ENCODE results near the gene PARK7.
A peak's percentile ranks its signal among the peaks of the same experiment; 100 is the strongest.
"Not testable (repeated sequence)": the region's sequence is repeated elsewhere in the genome, so short reads cannot be mapped to it uniquely, and the experiment has no call there.

PARK7 gene

GRCh38 chr1:7942214-7942921, 19.1 kb upstream of the PARK7 start:
- no peak overlapping the region for H3K4me3 ChIP-seq (ENCODE audit: low read depth, low read length)

GRCh38 chr1:7943251-7943650, 18.3 kb upstream of the PARK7 start:
- H3K4me3 ChIP-seq (ENCODE audit: low read depth, low read length): no peak overlapping the region

- H3K4me3 ChIP-seq (ENCODE audit: low read depth, low read length): no peak overlapping the region
These were observed 12.6 kb upstream of the PARK7 start for GRCh38 chr1:7948960-7949359.

GRCh38 chr1:7952791-7953190, 8.7 kb upstream of the PARK7 start:
- H3K4me3 ChIP-seq (ENCODE audit: low read depth, low read length): not testable (repeated sequence)

- H3K4me3 ChIP-seq (ENCODE audit: low read depth, low read length): peak overlapping the region; percentile 39
These were observed 7.5 kb upstream of the PARK7 start for GRCh38 chr1:7953850-7954609.

GRCh38 chr1:7954683-7955082, 6.8 kb upstream of the PARK7 start:
- peak overlapping the region; percentile 39 for H3K4me3 ChIP-seq (ENCODE audit: low read depth, low read length)

- H3K4me3 ChIP-seq (ENCODE audit: low read depth, low read length): no peak overlapping the region
These were observed 5.1 kb upstream of the PARK7 start for GRCh38 chr1:7956218-7957032.

GRCh38 chr1:7960165-7960564, 1.3 kb upstream of the PARK7 start:
- no peak overlapping the region for H3K4me3 ChIP-seq (ENCODE audit: low read depth, low read length)

GRCh38 chr1:7960867-7961215, 670 bp upstream of the PARK7 start:
- H3K4me3 ChIP-seq (ENCODE audit: low read depth, low read length): peak overlapping the region; percentile 73

- peak overlapping the region; percentile 88 for H3K4me3 ChIP-seq (ENCODE audit: low read depth, low read length)
These were observed 464 bp downstream of the PARK7 start for GRCh38 chr1:7962014-7962335.

- H3K4me3 ChIP-seq (ENCODE audit: low read depth, low read length): peak overlapping the region; percentile 88
These were observed 1.3 kb downstream of the PARK7 start for GRCh38 chr1:7962636-7963377.

- not testable (repeated sequence) for H3K4me3 ChIP-seq (ENCODE audit: low read depth, low read length)
These were observed 1.8 kb downstream of the PARK7 start for GRCh38 chr1:7963378-7963730.

- not testable (repeated sequence) for H3K4me3 ChIP-seq (ENCODE audit: low read depth, low read length)
These were observed 2.3 kb downstream of the PARK7 start for GRCh38 chr1:7963841-7964240.

- H3K4me3 ChIP-seq (ENCODE audit: low read depth, low read length): no peak overlapping the region
These were observed 3.0 kb downstream of the PARK7 start for GRCh38 chr1:7964476-7964875.

GRCh38 chr1:7967196-7967595, 5.7 kb downstream of the PARK7 start:
- no peak overlapping the region for H3K4me3 ChIP-seq (ENCODE audit: low read depth, low read length)

GRCh38 chr1:7967651-7968050, 6.1 kb downstream of the PARK7 start:
- no peak overlapping the region for H3K4me3 ChIP-seq (ENCODE audit: low read depth, low read length)

GRCh38 chr1:7970246-7970645, 8.7 kb downstream of the PARK7 start:
- H3K4me3 ChIP-seq (ENCODE audit: low read depth, low read length): no peak overlapping the region

GRCh38 chr1:7971024-7971423, 9.5 kb downstream of the PARK7 start:
- H3K4me3 ChIP-seq (ENCODE audit: low read depth, low read length): no peak overlapping the region

GRCh38 chr1:7972285-7972684, 10.8 kb downstream of the PARK7 start:
- no peak overlapping the region for H3K4me3 ChIP-seq (ENCODE audit: low read depth, low read length)

GRCh38 chr1:7973086-7973485, 11.6 kb downstream of the PARK7 start:
- no peak overlapping the region for H3K4me3 ChIP-seq (ENCODE audit: low read depth, low read length)

- no peak overlapping the region for H3K4me3 ChIP-seq (ENCODE audit: low read depth, low read length)
These were observed 13.8 kb downstream of the PARK7 start for GRCh38 chr1:7975212-7975865.

Data from iPS-11a (cell line).